SK-N-SH treated with all-trans-retinoic acid at 6 μM for 48 hours (cell line): ENCODE results near the gene ZBTB7C.

ENCODE experiments used
- ATAC-seq: fragments of 200-7000 bp; cut with Tn5 transposase; 3 replicates; pipeline ENCODE4 v1.9.1; 2020; ENCODE audit warnings: mild to moderate bottlenecking, moderate library complexity
- ARNTL ChIP-seq: fragments of 450-650 bp; formaldehyde crosslinking; IDR thresholded peaks from 2 replicates; pipeline ENCODE4 v1.5.0; 2020; ENCODE audit warnings: low read depth, mild to moderate bottlenecking, moderate library complexity, borderline replicate concordance
- BACH2 ChIP-seq: fragments of 250-450 bp; sonication (Bioruptor Pico); IDR thresholded peaks from 2 replicates; pipeline ENCODE4 v1.9.0; 2021; ENCODE audit warnings: mild to moderate bottlenecking, borderline replicate concordance
- CREB5 ChIP-seq: fragments of 250-450 bp; sonication (Bioruptor Pico); IDR thresholded peaks from 2 replicates; pipeline ENCODE4 v1.5.1; 2020; ENCODE audit warnings: low read depth, mild to moderate bottlenecking, moderate library complexity
- CSDC2 ChIP-seq: fragments of 250-450 bp; sonication (Bioruptor Pico); IDR thresholded peaks from 2 replicates; pipeline ENCODE4 v1.5.0; 2020; ENCODE audit warnings: mild to moderate bottlenecking, moderate library complexity
- CSRNP3 ChIP-seq: fragments of 250-450 bp; sonication (Bioruptor Pico); IDR thresholded peaks from 2 replicates; pipeline ENCODE4 v1.5.1; 2021; ENCODE audit warnings: mild to moderate bottlenecking, moderate library complexity
- ESRRG ChIP-seq: fragments of 250-450 bp; sonication (Bioruptor Pico); IDR thresholded peaks from 2 replicates; pipeline ENCODE4 v1.6.1; 2021; ENCODE audit warnings: mild to moderate bottlenecking
- GLIS3 ChIP-seq: fragments of 250-450 bp; sonication (Bioruptor Pico); IDR thresholded peaks from 2 replicates; pipeline ENCODE4 v1.5.0; 2020; ENCODE audit warnings: mild to moderate bottlenecking, moderate library complexity
- ISL1 ChIP-seq: fragments of 250-450 bp; sonication (Bioruptor Pico); IDR thresholded peaks from 2 replicates; pipeline ENCODE4 v2.1.2; 2022; ENCODE audit warnings: mild to moderate bottlenecking, moderate library complexity
- OSR1 ChIP-seq: fragments of 250-450 bp; sonication (Bioruptor Pico); IDR thresholded peaks from 2 replicates; pipeline ENCODE4 v1.8.0; 2022; ENCODE audit warnings: moderate library complexity, mild to moderate bottlenecking, inconsistent platforms
- PATZ1 ChIP-seq: fragments of 250-450 bp; sonication (Bioruptor Pico); IDR thresholded peaks from 2 replicates; pipeline ENCODE4 v1.8.0; 2020; ENCODE audit warnings: mild to moderate bottlenecking, moderate library complexity, borderline replicate concordance
- POU6F1 ChIP-seq: fragments of 250-450 bp; sonication (Bioruptor Pico); IDR thresholded peaks from 2 replicates; pipeline ENCODE4 v1.8.0; 2021; ENCODE audit warnings: low read depth, mild to moderate bottlenecking, moderate library complexity, borderline replicate concordance
- PPARA ChIP-seq: fragments of 250-450 bp; sonication (Bioruptor Pico); IDR thresholded peaks from 2 replicates; pipeline ENCODE4 v1.5.0; 2020; ENCODE audit warnings: mild to moderate bottlenecking, borderline replicate concordance
- RARB ChIP-seq: fragments of 250-450 bp; sonication (Bioruptor Pico); IDR thresholded peaks from 2 replicates; pipeline ENCODE4 v1.8.0; 2021; ENCODE audit warnings: mild to moderate bottlenecking, moderate library complexity
- SNAI2 ChIP-seq: fragments of 250-450 bp; sonication (Bioruptor Pico); IDR thresholded peaks from 2 replicates; pipeline ENCODE4 v1.5.0; 2020; ENCODE audit warnings: mild to moderate bottlenecking, moderate library complexity
- TSHZ2 ChIP-seq: fragments of 250-450 bp; sonication (Bioruptor Pico); IDR thresholded peaks from 2 replicates; pipeline ENCODE4 v1.5.0; 2020; ENCODE audit warnings: mild to moderate bottlenecking, moderate library complexity
- ZC3H10 ChIP-seq: fragments of 250-450 bp; sonication (Bioruptor Pico); IDR thresholded peaks from 2 replicates; pipeline ENCODE4 v1.5.1; 2021; ENCODE audit warnings: mild to moderate bottlenecking, moderate library complexity
- ZFP3 ChIP-seq: fragments of 250-450 bp; sonication (Bioruptor Pico); IDR thresholded peaks from 2 replicates; pipeline ENCODE4 v1.5.0; 2020; ENCODE audit warnings: mild to moderate bottlenecking, moderate library complexity
- ZFP30 ChIP-seq: fragments of 450-650 bp; formaldehyde crosslinking; IDR thresholded peaks from 2 replicates; pipeline ENCODE4 v1.5.0; 2022; ENCODE audit warnings: mild to moderate bottlenecking, moderate library complexity
- ZNF565 ChIP-seq: fragments of 450-650 bp; formaldehyde crosslinking; conservative IDR thresholded peaks from 2 replicates; pipeline ENCODE4 v1.5.0; 2020; ENCODE audit warnings: low read depth, mild to moderate bottlenecking, moderate library complexity
- ZNF70 ChIP-seq: fragments of 450-650 bp; formaldehyde crosslinking; IDR thresholded peaks from 2 replicates; pipeline ENCODE4 v1.5.0; 2020; ENCODE audit warnings: mild to moderate bottlenecking, moderate library complexity
- ZNF8 ChIP-seq: fragments of 450-650 bp; formaldehyde crosslinking; IDR thresholded peaks from 2 replicates; pipeline ENCODE4 v1.5.0; 2020; ENCODE audit warnings: mild to moderate bottlenecking, moderate library complexity

ZBTB7C gene

GRCh38 chr18:48371854-48372602 lies 37.2 kb downstream of the ZBTB7C start:
- TF ChIP-seq ESRRG (CRISPR knock-in tag) (no peak), ZNF70 (no peak), ARNTL (CRISPR knock-in tag) (no peak), ZNF8 (CRISPR knock-in tag) (no peak), ZFP3 (CRISPR knock-in tag) (no peak), PPARA (CRISPR knock-in tag) (no peak), TSHZ2 (CRISPR knock-in tag) (no peak), ZNF565 (CRISPR knock-in tag) (no peak), ISL1 (CRISPR knock-in tag) (no peak), POU6F1 (CRISPR knock-in tag) (no peak), OSR1 (no peak), RARB (no peak), CSDC2 (CRISPR knock-in tag) (no peak)
- ATAC-seq = no peak

GRCh38 chr18:48367557-48367956 lies 41.6 kb downstream of the ZBTB7C start:
- no peak for TF ChIP-seq ZFP3 (CRISPR knock-in tag)
- TF ChIP-seq ARNTL (CRISPR knock-in tag) = no peak
- TF ChIP-seq CREB5 = no peak
- TF ChIP-seq CSRNP3 = no peak
- no peak for TF ChIP-seq ZFP30 (CRISPR knock-in tag)
- no peak for TF ChIP-seq CSDC2 (CRISPR knock-in tag)
- no peak for TF ChIP-seq POU6F1 (CRISPR knock-in tag)
- TF ChIP-seq ZC3H10 = no peak
- no peak for TF ChIP-seq ZNF565 (CRISPR knock-in tag)
- no peak for TF ChIP-seq SNAI2
- TF ChIP-seq BACH2 (CRISPR knock-in tag) = no peak
- no peak for TF ChIP-seq ZNF70
- TF ChIP-seq ESRRG (CRISPR knock-in tag) = no peak
- TF ChIP-seq ZNF8 (CRISPR knock-in tag) = no peak
- no peak for TF ChIP-seq PATZ1 (CRISPR knock-in tag)
- no peak for TF ChIP-seq OSR1
- TF ChIP-seq GLIS3 (CRISPR knock-in tag) = no peak
- TF ChIP-seq PPARA (CRISPR knock-in tag) = no peak
- no peak for ATAC-seq
